GDM1 (cell line): ENCODE data around the gene SESN2.
"Not testable (repeated sequence)": the region's sequence is repeated elsewhere in the genome, so short reads cannot be mapped to it uniquely, and the experiment has no call there.

Experiments
- DNase-seq: peaks from one replicate; lab custom pipeline; 2025; lab: John Stamatoyannopoulos, UW

SESN2 gene

GRCh38 chr1:28327431-28327830, 68.1 kb downstream of the SESN2 start:
- DNase-seq = not testable (repeated sequence)

GRCh38 chr1:28328228-28328648, 68.9 kb downstream of the SESN2 start:
- DNase-seq = no peak

GRCh38 chr1:28329395-28330153, 70.3 kb downstream of the SESN2 start:
- no peak for DNase-seq
